OCI-LY1 (cell line): ENCODE data around the gene MAD1L1.

Experiments used
- EZH2 ChIP-seq: fragments of 200-600 bp; sonication (generic), shearing (Covaris generic); IDR thresholded peaks from 2 replicates; pipeline ENCODE4 v1.8.0; 2017; ENCODE audit warnings: borderline replicate concordance, mixed run types, mild to moderate bottlenecking, antibody characterized with exemption, low read length, moderate library complexity, mixed read lengths
- TF ChIP-seq, protein P1 (sequence below): fragments of 200-600 bp; sonication (generic), shearing (Covaris generic); IDR thresholded peaks from 2 replicates; pipeline ENCODE4 v1.5.1; 2017; ENCODE audit warnings: mild to moderate bottlenecking, antibody characterized with exemption, low read length, moderate library complexity, mixed read lengths

DNA sequence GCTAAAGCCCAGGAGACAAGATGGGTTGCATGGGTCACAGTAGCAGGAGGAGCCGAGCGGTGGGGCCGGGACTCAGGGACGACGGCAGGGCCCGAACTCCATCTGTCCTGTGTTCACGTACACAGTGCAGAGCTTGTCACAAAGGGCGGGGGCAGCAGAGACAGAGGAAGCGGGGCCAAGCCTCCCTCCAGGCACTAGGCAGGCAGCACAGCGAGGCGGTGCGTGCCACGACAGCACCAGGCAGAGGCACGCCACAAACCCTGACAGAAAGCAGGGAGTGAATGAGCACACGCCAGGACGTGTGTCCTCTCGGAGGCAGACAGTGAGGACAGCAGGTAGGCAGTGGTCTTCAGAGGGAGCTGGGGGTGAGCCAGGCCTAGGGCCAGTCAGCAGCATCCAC lies 177.8 kb downstream of the MAD1L1 start:
- TF ChIP-seq, protein P1, sequence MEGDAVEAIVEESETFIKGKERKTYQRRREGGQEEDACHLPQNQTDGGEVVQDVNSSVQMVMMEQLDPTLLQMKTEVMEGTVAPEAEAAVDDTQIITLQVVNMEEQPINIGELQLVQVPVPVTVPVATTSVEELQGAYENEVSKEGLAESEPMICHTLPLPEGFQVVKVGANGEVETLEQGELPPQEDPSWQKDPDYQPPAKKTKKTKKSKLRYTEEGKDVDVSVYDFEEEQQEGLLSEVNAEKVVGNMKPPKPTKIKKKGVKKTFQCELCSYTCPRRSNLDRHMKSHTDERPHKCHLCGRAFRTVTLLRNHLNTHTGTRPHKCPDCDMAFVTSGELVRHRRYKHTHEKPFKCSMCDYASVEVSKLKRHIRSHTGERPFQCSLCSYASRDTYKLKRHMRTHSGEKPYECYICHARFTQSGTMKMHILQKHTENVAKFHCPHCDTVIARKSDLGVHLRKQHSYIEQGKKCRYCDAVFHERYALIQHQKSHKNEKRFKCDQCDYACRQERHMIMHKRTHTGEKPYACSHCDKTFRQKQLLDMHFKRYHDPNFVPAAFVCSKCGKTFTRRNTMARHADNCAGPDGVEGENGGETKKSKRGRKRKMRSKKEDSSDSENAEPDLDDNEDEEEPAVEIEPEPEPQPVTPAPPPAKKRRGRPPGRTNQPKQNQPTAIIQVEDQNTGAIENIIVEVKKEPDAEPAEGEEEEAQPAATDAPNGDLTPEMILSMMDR, result no peak
- no peak for TF ChIP-seq EZH2
